H7 (cell line): ENCODE measurements around the gene OR4N2. TPM values are rescaled to one million over a fixed set of nuclear protein-coding genes. Genes with fewer than 3 reads are reported as not detected.
"Not testable (repeated sequence)": the region's sequence is repeated elsewhere in the genome, so short reads cannot be mapped to it uniquely, and the experiment has no call there.

ENCODE experiments used
- DNase-seq: peaks from one replicate; pipeline ENCODE4 v3.0.0; 2012
- H3K27me3 ChIP-seq: 2 replicates; pipeline ENCODE4 v1.6.0; 2011; ENCODE audit warnings: mild to moderate bottlenecking, low read length; ENCODE audit not compliant: control insufficient read depth, insufficient read depth
- H3K36me3 ChIP-seq: replicated peaks from 2 replicates; pipeline ENCODE4 v1.5.1; 2011; ENCODE audit warnings: low read length; ENCODE audit not compliant: control insufficient read depth, insufficient read depth
- H3K4me3 ChIP-seq: 2 replicates; pipeline ENCODE4 v1.5.1; 2011; ENCODE audit warnings: low read depth, mild to moderate bottlenecking, control low read depth, low read length, moderate library complexity; ENCODE audit not compliant: insufficient read depth
- total RNA-seq: library from RNA; depleted of rRNA; stranded (reverse); fragments of >200 nt; shearing (Covaris generic); gene quantifications from 2 replicates; pipeline ENCODE4 v1.2.3, GENCODE V29; 2014; rRNA removed

Gene OR4N2, protein sequence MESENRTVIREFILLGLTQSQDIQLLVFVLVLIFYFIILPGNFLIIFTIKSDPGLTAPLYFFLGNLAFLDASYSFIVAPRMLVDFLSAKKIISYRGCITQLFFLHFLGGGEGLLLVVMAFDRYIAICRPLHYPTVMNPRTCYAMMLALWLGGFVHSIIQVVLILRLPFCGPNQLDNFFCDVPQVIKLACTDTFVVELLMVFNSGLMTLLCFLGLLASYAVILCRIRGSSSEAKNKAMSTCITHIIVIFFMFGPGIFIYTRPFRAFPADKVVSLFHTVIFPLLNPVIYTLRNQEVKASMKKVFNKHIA
- total RNA-seq: not detected in 2 replicates

DNA sequence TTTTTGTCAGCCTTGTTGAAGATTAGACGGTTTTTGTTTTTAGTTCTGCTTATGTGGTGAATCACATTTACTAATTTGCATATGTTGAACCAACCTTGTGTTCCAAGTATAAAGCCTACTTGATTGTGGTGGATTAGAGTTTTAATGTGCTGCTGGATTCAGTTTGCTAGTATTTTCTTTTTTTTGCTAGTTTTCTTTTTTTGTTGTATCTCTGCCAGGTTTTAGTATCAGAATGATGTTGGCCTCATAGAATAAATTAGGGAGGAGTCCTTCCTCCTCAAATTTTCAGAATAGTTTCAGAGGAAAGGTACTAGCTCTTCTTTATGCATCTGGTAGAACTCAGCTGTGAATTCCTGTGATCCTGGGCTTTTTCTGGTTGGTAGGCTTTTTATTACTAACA lies at the start of gene OR4N2:
OR4N2 (plus strand) TSS at position 301 of the 400 bp plus-strand sequence. CDS start 23,679 bp downstream, outside the sequence.
- H3K4me3 ChIP-seq, H3K36me3 ChIP-seq, DNase-seq, H3K27me3 ChIP-seq: not testable (repeated sequence)

GRCh38 chr14:19754172-19754571 lies 49.4 kb upstream of the OR4N2 start:
- no peaks in the 10 kb centered on the region for H3K36me3 ChIP-seq
- H3K4me3 ChIP-seq: no peak overlapping the region
- DNase-seq: no peak
- H3K27me3 ChIP-seq: no peaks in the 10 kb centered on the region

DNA sequence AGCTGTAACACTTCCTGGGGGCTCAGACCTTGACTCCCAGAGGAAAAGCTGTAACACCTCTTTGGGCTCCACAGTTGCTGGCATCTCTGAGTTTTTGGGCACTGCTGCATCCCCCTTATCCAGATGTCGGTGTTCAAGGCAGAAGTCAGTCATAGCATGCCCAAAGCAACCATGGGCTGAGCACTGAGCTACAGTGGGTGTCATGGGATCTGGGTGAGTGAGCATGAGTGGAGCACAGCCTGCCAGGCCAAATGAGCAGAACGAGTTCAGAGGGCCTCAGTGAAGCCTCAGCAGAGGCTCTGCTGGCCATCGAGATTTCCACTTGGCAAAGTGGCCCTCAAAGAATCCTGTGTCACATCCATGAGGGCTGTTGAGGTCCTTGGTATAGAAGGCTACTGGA lies 32.1 kb upstream of the OR4N2 start:
- not testable (repeated sequence) for H3K36me3 ChIP-seq, H3K4me3 ChIP-seq, H3K27me3 ChIP-seq, DNase-seq

GRCh38 chr14:19771895-19772430 lies 31.6 kb upstream of the OR4N2 start:
- DNase-seq: no peak
- H3K27me3 ChIP-seq: no peaks in the 10 kb centered on the region
- no peak overlapping the region for H3K4me3 ChIP-seq
- no peaks in the 10 kb centered on the region for H3K36me3 ChIP-seq

DNA sequence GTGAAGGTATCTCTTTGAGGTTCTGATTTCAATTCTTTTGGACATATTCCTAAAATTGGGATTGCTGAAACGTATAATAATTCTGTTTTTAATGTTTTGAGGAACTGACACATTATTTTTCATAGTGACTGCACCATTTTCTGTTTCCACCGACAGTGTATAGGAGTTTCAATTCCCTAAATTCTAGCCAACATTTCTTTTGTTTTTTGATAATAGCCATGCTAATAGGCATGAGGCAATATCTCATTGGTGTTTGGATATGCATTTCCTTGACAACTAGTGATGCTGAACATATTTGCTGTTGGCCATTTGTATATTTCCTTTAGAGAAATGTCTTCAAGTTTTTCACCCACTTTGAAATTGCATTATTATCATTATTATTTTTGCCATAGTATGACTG lies 31.1 kb upstream of the OR4N2 start:
- not testable (repeated sequence) for DNase-seq, H3K36me3 ChIP-seq, H3K4me3 ChIP-seq, H3K27me3 ChIP-seq

- not testable (repeated sequence) for H3K36me3 ChIP-seq, H3K4me3 ChIP-seq, DNase-seq, H3K27me3 ChIP-seq
Measured at GRCh38 chr14:19773204-19773603, 30.4 kb upstream of the OR4N2 start, which contains the start of gene OR4M1. Gene OR4M1 (plus strand): TSS chr14:19773504. CDS start chr14:19780323, 6,819 bp downstream.

DNA sequence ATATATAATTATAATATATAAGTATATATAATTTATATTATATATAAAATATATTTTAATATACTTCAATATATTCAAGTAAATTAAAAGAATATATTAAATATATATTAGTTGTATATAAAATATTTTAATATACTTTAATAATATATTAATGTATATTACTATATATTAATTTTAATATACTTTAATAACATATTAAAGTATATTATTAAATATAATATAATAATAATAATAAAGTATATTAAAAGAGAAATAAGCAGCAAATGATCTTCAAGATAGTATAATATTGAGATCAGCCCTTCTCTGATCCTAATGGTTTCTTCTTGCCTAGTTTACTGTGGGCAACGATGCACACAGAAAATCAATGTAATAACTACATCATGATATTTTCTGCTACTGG lies 28.0 kb upstream of the OR4N2 start:
- Histone ChIP-seq H3K4me3 (no peak overlapping the region), H3K27me3 (no peaks in the 10 kb centered on the region), H3K36me3 (no peaks in the 10 kb centered on the region)
- no peak for DNase-seq

DNA sequence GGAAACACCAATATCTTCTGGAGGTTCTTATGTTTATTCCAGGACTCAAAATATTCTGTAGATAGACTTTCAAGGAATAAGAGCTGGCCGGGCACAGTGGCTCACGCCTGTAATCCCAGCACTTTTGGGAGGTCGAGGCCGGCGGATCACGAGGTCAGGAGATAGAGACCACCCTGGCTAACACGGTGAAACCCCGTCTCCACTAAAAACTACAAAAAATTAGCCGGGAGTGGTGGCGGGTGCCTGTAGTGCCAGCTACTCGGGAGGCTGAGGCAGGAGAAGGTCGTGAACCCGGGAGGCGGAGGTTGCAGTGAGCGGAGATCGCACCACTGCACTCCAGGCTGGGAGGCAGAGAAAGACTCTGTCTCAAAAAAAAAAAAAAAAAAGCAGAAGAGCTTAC lies 17.7 kb upstream of the OR4N2 start:
- H3K27me3 ChIP-seq, H3K36me3 ChIP-seq, H3K4me3 ChIP-seq, DNase-seq: not testable (repeated sequence)

- not testable (repeated sequence) for H3K4me3 ChIP-seq, H3K36me3 ChIP-seq, H3K27me3 ChIP-seq, DNase-seq
Measured at GRCh38 chr14:19787318-19787717, 16.3 kb upstream of the OR4N2 start.

- not testable (repeated sequence) for H3K36me3 ChIP-seq, DNase-seq
Measured at GRCh38 chr14:19788150-19788549, 15.4 kb upstream of the OR4N2 start.

DNA sequence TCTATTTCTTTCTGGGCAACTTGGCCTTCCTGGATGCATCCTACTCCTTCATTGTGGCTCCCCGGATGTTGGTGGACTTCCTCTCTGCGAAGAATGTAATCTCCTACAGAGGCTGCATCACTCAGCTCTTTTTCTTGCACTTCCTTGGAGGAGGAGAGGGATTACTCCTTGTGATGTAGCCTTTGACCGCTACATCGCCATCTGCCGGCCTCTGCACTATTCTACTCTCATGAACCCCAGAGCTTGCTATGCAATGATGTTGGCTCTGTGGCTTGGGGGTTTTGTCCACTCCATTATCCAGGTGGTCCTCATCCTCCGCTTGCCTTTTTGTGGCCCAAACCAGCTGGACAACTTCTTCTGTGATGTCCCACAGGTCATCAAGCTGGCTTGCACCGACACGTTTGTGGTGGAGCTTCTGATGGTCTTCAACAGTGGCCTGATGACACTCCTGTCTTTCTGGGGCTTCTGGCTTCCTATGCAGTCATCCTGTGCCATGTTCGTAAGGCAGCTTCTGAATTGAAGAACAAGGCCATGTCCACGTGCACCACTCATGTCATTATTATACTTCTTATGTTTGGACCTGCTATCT lies 7.0 kb upstream of the OR4N2 start:
- H3K4me3 ChIP-seq, DNase-seq, H3K36me3 ChIP-seq, H3K27me3 ChIP-seq: not testable (repeated sequence)

More at GRCh38 chr14:19788150-19788549, 15.4 kb upstream of the OR4N2 start:
- not testable (repeated sequence) for H3K27me3 ChIP-seq, H3K4me3 ChIP-seq

DNA sequence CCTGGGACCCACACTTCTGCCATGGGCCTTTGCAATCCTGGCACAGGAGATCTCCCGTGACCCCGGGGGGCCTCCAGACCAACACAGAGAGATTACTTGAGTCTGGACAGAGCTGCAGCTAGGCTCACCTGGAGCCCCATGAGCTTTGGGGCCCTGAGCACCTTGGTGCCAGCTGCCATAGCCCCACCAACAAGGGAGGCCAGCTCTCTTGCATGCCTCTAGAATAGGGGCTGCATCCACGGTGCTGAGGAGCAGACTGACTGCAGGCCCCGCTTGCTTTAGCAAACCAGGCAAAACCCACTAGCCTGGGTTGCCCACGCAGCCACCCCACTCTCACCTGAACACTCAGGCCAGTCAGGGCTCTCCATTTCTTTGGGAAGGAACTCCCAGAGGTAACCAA lies 3.7 kb upstream of the OR4N2 start:
- no peaks in the 10 kb centered on the region for H3K36me3 ChIP-seq
- H3K4me3 ChIP-seq: no peak overlapping the region
- H3K27me3 ChIP-seq: no peaks in the 10 kb centered on the region
- DNase-seq: no peak

DNA sequence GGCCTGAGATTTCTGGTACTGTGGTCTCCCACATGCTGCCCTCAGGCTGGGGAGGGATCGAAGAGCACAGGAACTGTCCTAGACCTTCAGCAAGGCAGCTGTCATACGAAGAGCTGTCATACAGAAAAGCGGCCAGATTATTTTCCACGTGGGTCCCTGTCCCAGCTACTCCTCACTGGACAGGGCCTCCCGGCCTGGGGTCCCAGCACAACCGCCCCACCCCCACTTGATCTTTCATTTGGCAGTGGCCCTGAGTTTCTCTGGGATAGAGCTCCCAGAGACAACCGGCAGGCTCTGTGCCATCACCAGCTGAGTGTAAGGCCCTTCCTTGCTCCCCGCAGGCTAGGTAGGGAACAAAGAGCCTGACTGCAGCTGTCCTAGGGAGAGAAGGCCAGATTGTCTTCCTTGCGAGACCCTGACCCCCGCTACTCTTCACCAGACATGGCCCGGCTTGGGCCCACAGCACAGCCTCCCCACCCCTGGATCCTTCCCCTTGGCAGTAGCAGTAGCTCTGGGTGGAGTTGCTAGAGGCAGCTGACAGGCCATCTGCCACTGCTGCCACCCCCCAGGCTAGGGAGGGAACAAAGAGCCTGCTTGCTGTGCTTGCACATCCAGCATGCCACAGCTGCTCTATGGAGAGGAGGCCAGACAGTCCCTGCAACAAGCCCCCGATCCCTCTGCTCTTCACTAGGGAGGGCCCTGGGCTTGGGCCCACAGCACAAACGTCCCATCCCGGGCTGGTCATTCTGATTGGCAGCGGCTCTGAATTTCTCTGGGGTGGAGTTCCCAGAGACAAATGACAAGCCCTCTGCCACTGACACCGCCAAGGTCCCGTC lies 3.1 kb upstream of the OR4N2 start:
- Histone ChIP-seq H3K4me3 (no peak overlapping the region), H3K27me3 (no peaks in the 10 kb centered on the region), H3K36me3 (no peaks in the 10 kb centered on the region)
- DNase-seq: no peak

- DNase-seq: no peak
- H3K27me3 ChIP-seq: no peaks in the 10 kb centered on the region
- H3K36me3 ChIP-seq: no peaks in the 10 kb centered on the region
- no peak overlapping the region for H3K4me3 ChIP-seq
Measured at GRCh38 chr14:19801118-19801464, 2.5 kb upstream of the OR4N2 start.
